ELF-1 (cell line): Measurements from ENCODE around the gene GRIPAP1.
"Not testable (repeated sequence)": the region's sequence is repeated elsewhere in the genome, so short reads cannot be mapped to it uniquely, and the experiment has no call there.

Source experiments
- DNase-seq: peaks from one replicate; pipeline ENCODE4 v3.0.0-alpha.2; 2016; ENCODE audit warnings: low read depth, low spot score

Gene GRIPAP1

DNA sequence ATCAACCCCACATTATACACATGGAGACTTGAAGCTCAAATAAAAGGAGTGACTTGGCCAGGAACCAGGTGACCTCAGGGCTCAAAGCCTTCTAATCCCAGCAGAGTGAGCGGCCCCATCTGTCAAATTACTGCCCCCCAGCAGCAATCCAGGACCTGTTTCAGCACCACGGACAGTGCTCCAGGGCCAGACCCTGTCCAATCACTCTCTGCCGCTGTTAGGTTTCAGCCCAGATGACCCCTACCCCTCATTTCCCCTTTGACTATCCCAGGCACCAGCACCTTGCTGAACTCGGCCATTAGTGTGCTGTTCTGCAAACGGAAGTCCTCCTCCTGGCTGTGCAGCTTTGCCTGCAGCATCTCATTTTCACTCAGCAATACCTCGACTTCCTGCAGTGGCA lies 5.1 kb downstream of the GRIPAP1 start:
- DNase-seq: peak; percentile 68

- no peak for DNase-seq
Observed at GRCh38 chrX:48992341-48992740, 9.7 kb downstream of the GRIPAP1 start.

DNA sequence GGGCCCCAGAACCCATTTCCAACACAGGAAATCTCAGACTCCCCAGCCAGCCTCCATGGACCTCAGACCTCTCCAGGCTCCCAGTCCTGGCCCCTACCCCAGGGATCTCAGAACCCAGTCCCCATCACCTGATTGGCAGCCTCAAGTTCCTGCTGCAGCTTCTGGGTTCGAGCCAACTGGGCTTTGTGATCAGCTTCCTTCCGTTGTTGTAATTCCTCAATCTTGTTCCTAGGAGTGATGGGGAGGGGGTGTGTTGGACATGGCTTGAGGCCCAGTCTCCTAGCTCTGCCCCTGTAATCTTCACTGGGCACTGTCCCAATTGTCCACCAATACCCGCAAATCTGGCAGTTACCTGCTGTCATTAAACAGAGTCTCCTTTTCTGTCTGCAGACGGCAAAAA lies 12.6 kb downstream of the GRIPAP1 start:
- no peak for DNase-seq

GRCh38 chrX:48983896-48984295 lies 18.2 kb downstream of the GRIPAP1 start:
- DNase-seq: no peak

GRCh38 chrX:48983081-48983480 lies 19.0 kb downstream of the GRIPAP1 start:
- no peak for DNase-seq

- DNase-seq: no peak
Observed at GRCh38 chrX:48981178-48981577, 20.9 kb downstream of the GRIPAP1 start.

- not testable (repeated sequence) for DNase-seq
Observed at GRCh38 chrX:48980341-48980740, 21.7 kb downstream of the GRIPAP1 start.

- DNase-seq: no peak
Observed at GRCh38 chrX:48978226-48978625, 23.8 kb downstream of the GRIPAP1 start.

- no peak for DNase-seq
Observed at GRCh38 chrX:48976086-48976485, 26.0 kb downstream of the GRIPAP1 start.

- no peak for DNase-seq
Observed at GRCh38 chrX:48975541-48975940, 26.5 kb downstream of the GRIPAP1 start.

DNA sequence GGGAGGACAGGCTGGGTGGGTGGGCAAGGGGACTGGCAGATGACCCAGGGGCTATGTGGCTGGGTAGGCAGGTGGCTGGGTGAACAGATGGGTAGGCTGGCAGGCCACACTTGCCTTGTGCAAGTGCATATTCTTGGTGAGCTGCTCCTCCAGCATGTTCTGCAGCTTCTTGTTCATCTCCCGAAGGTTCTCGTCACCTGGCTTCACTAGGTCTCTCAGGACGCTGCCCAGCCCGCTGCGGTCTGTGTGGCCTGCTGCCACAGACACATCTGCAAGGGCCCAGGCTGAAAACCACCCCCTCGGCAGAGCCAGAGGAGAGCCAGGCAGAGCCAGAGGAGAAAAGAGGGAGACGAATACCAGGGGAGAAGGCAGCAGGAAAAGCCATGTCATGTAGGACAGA lies 27.0 kb downstream of the GRIPAP1 start:
- no peak for DNase-seq

- no peak for DNase-seq
Observed at GRCh38 chrX:48974574-48974973, 27.5 kb downstream of the GRIPAP1 start.

DNA sequence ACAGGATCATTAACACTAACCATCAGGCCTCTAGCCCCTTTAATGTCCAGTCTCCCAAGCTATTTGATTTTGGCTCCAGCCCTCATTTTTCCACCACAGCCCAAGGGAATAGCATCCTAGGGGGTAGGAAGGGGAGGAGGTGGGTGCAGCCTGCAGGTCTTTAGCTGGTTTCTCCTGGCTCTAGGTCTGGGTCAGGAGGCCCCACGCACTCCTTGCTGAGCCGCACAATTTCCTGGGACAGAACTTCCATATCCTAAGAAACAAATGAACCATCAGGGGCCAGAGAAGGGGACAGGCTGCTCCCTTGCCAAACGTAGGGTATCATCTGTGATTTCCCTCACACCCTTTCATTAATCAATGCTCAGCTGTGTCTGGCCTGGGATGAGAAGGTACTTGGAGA lies 28.0 kb downstream of the GRIPAP1 start:
- DNase-seq: no peak

GRCh38 chrX:48972220-48973164 lies 29.6 kb downstream of the GRIPAP1 start:
- DNase-seq: peak; percentile 79

DNA sequence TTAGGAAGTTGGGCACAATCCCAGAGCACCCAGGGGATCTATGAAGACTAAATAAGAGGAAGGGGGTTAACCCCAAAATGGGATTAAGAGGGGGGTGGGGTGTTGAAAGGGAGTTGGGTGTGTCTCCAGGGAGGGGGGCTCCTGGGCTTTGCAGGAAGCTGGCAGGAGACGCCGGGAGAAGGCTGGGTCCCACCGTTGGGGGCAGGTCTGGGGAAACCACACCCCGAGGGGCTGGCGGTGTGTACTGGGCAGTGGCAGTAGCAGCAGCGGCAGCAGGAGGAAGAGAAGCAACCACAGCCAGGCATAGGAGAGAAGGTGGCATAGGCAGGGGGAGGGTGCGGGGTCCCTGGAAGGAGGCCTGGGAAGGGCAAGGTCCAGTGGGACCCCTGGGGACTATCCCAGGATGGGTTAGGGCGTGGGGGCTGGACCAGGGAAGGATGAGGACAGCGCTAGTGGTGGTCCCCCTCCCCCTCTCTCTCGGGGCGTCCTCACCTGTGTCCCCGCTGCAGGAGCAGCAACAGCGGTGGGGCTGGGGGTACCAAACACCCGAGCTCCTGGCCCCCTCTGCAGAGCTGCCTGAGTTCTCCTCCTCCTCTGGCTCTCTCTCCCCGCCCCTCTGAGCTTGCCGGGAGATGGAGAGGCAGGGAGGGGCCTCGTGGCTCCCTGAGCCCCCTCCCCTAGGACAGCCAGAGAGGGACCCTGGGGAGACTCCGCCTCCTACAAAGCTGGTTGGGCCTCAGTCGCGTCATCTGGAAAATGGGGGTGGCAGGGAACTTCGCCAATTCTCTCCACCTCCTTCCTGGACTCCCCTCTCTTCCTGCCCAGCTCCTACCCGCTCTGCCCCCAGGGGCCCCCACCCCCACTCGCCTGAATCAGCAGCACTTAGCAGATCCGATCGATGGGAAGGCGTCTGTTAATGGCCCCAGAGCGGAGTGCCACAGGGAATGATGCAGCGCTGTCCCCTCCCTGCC lies 30.5 kb downstream of the GRIPAP1 start, which contains the start of gene KCND1:
Gene KCND1 (minus strand): TSS at position 596 of the 971 bp plus-strand sequence. CDS start 1,573 bp downstream, outside the sequence.
- DNase-seq: peak; percentile 85

- DNase-seq: no peak
Observed at GRCh38 chrX:48969471-48969870, 32.6 kb downstream of the GRIPAP1 start.

- DNase-seq: no peak
Observed at GRCh38 chrX:48968377-48968776, 33.7 kb downstream of the GRIPAP1 start.

DNA sequence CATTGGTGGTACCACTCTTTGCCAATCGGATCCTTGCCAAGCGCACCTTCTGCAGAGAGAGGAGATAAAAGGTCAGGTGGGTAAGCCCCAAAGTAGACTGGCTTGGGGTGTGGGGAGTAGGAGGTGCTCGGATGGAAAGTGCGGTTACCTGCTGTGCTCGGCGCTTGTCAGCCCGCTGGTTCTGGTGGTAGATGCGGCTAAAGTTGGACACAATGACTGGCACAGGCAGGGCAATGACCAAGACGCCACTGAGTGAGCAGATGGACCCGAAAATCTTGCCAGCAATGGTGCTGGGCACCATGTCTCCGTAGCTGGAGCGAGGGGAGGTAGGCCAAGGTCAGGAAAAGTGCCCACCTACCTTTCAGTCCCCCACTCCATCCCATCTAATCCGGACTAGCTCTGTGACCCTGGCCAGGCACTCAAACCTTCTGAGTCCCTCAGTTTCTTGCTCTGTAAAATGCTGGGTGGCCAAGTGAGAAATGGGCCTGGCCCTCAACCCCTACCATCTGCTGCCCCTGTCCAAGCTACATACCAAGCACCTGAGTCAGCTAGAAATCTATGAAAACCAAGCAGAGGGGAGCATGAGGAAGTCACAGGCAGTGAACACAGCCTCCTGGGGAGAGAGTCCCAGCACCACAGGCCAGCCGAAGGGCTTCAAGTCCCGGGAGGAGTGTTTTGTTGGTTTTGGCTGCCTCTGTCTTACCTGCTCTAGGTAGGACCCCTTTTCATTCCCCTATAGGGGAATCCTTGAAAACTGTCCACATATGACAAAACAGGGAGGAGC lies 35.1 kb downstream of the GRIPAP1 start:
- DNase-seq: no peak

- no peak for DNase-seq
Observed at GRCh38 chrX:48965959-48966358, 36.1 kb downstream of the GRIPAP1 start.

GRCh38 chrX:48961585-48962091 lies 40.4 kb downstream of the GRIPAP1 start:
- DNase-seq: peak; percentile 83

GRCh38 chrX:48960291-48960690 lies 41.8 kb downstream of the GRIPAP1 start:
- no peak for DNase-seq
